ENCODE measurements around the gene CDC42BPA.
A peak's percentile ranks its signal among the peaks of the same experiment; 100 is the strongest.

The CDC42BPA gene

DNA sequence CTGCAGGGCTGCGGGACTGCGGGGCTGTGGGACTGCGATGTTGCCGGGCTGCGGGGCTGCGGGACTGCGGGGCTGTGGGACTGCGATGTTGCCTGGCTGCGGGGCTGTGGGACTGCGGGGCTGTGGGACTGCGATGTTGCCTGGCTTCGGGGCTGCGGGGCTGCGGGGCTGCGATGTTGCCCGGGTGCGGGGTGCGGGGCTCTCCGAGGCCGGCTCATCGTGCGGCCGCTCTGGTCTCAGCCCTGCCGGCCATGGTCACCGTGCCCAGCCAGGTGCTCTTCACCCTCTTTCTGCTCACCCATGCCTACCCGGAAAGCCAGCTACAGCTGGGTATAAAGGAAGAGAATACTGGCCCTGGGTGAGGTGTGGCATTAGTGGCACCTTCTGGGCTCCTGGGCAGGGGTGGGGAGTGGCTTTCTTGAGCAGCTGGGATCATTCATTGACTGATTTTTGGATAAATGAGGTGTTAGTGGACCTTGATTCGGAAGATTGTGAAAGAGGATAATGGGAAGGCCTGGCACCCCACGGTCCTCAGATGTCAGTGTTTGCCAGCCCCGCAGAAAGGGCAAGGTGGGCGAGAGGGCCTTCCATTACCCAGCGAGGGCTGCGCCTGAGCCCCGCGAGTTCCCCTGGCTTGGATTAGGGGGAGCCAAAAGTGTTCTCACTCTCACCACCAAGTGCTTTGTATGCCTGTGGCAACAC lies 341.9 kb downstream of the CDC42BPA start:
- no peak overlapping the region for H3K4me2 ChIP-seq
- no peaks in the 10 kb centered on the region for H3K27me3 ChIP-seq
- no peak overlapping the region for H3K4me3 ChIP-seq
- H3K9me3 ChIP-seq: peaks cover 6% of the 10 kb centered on the region
- no peak overlapping the region for H3K9ac ChIP-seq
- peaks cover 29% of the 10 kb centered on the region for H3K4me1 ChIP-seq
- no peak for TF ChIP-seq Cebpa-rat (IDR thresholded peaks at IDR 0.05)
- peaks cover 88% of the 10 kb centered on the region for H3K36me3 ChIP-seq
- no peak overlapping the region for H3K27ac ChIP-seq
- peaks cover 63% of the 10 kb centered on the region for H4K20me1 ChIP-seq

DNA sequence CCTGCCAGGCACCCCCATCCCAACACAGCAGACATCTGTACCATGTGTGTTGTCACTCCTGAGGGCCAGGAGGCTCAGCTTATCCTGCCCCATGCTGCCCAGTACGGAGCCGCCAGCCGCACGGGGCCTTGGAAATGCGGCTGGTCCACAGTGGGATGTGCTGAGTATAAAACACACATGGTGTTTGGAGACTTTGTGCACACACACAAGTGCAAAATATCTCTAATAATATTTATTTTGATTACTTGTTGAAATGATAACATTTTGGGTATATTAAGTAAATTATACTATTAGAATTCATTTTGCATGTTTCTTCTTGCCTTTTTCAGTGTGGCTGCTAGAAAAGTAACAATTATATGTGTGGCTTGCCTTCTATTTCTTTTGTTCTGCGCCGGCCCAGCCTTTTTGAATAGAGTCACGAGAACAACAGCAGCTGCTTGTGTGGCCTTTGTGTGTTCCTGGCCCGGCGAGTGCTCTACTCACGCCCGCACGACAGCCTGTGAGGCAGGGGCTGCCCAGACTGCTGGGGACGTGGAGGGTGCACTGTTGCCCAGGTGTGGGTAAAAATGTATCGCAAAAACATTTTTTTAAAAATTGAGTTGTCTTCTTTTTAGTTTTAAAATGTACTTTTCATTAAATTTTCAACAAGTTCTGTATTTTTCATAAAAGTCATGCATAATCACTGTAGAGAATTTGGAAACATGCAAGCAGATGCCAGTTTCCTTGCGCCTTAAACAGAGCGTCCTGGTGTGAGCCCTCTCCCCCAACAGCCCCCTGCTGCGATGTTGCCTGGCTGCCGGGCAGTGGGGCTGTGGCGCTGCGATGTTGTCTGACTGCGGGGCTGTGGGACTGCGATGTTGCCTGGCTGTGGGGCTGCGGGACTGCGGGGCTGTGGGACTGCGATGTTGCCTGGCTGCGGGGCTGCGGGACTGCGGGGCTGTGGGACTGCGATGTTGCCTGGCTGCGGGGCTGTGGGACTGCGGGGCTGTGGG lies 342.7 kb downstream of the CDC42BPA start:
- Histone ChIP-seq H3K27ac (no peak overlapping the region), H3K9ac (no peak overlapping the region), H3K9me3 (peaks cover 13% of the 10 kb centered on the region), H3K4me3 (no peak overlapping the region), H3K36me3 (peaks cover 88% of the 10 kb centered on the region), H4K20me1 (peaks cover 54% of the 10 kb centered on the region), H3K27me3 (no peaks in the 10 kb centered on the region), H3K4me1 (peaks cover 29% of the 10 kb centered on the region), H3K4me2 (no peak overlapping the region)
- TF ChIP-seq Cebpa-rat (IDR thresholded peaks at IDR 0.05): no peak

GRCh38 chr1:226974544-226975258 lies 343.6 kb downstream of the CDC42BPA start:
- TF ChIP-seq Cebpa-rat (IDR thresholded peaks at IDR 0.05): no peak
- Histone ChIP-seq H3K4me3 (no peak overlapping the region), H3K27ac (peak overlapping the region; percentile 53), H3K9ac (no peak overlapping the region), H3K27me3 (no peaks in the 10 kb centered on the region), H4K20me1 (peaks cover 52% of the 10 kb centered on the region), H3K9me3 (peaks cover 21% of the 10 kb centered on the region), H3K4me1 (peaks cover 29% of the 10 kb centered on the region), H3K4me2 (no peak overlapping the region), H3K36me3 (peaks cover 88% of the 10 kb centered on the region)

DNA sequence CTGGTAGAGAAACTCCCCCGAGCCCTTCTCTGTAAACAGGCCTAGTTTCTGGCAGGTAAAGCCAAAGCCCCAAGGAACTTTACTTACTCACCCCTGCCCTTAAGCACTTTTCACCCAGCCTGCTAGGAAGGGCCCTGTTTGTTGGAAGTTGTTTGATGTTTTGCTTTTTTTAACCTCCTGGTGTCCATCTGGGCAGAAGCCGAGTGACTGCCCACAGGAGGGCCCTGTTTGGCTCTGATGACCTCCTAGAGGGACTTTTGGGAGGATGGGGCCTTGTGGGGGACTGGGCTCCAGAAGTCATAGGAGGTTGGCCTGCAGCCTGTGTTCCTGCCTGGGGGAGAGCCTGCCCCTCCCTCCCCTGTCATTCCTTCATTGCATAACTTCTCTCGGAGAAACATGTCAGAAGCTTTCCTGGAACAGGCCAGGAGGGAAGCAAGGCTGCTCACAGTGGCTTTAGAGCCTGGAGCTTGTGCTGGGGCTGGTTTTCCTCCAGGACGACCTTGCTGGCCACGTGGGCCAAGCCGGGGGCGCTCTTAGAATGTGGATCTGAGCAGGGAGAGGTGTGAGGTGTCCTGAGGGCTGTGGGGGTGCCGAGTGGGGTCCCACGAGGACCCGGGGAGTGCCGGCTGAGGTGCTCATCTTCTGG lies 344.3 kb downstream of the CDC42BPA start:
- Histone ChIP-seq H3K9ac (no peak overlapping the region), H3K4me3 (no peak overlapping the region), H3K9me3 (peaks cover 22% of the 10 kb centered on the region), H4K20me1 (peaks cover 52% of the 10 kb centered on the region), H3K4me2 (no peak overlapping the region), H3K36me3 (peaks cover 88% of the 10 kb centered on the region), H3K27ac (peak overlapping the region; percentile 53), H3K4me1 (peaks cover 29% of the 10 kb centered on the region), H3K27me3 (no peaks in the 10 kb centered on the region)
- TF ChIP-seq Cebpa-rat (IDR thresholded peaks at IDR 0.05): no peak

- Histone ChIP-seq H3K9ac (no peak overlapping the region), H3K4me2 (peak overlapping the region; percentile 37), H3K27me3 (no peaks in the 10 kb centered on the region), H3K4me3 (no peak overlapping the region), H4K20me1 (peaks cover 52% of the 10 kb centered on the region), H3K27ac (peak overlapping the region; percentile 53), H3K4me1 (peaks cover 29% of the 10 kb centered on the region), H3K9me3 (peaks cover 26% of the 10 kb centered on the region), H3K36me3 (peaks cover 88% of the 10 kb centered on the region)
- no peak for TF ChIP-seq Cebpa-rat (IDR thresholded peaks at IDR 0.05)
Observed at GRCh38 chr1:226973371-226973897, 344.9 kb downstream of the CDC42BPA start.

DNA sequence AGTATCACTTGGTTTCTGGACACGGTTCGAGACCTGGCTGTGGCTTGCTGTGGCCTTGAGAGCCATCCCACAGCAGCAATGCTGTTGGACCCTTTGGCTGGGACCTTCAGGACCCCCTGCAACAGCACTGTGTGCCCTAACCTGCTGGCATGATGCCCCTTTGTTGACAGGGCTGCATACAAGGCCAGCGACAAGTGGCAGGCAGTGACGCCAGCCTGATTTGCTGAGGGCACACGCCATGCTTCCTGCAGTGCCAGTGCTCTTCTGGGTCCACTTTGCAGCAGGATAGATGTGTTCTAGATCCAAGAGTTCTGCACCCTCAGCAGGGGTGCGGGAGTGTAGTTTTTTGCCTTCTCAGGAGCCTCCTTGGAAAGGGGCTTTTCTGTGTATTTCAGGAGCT lies 345.4 kb downstream of the CDC42BPA start:
- H3K27me3 ChIP-seq: no peaks in the 10 kb centered on the region
- peaks cover 88% of the 10 kb centered on the region for H3K36me3 ChIP-seq
- peak overlapping the region; percentile 37 for H3K4me2 ChIP-seq
- no peak overlapping the region for H3K4me3 ChIP-seq
- H3K27ac ChIP-seq: peak overlapping the region; percentile 53
- no peak overlapping the region for H3K9ac ChIP-seq
- peaks cover 52% of the 10 kb centered on the region for H4K20me1 ChIP-seq
- H3K4me1 ChIP-seq: peaks cover 31% of the 10 kb centered on the region
- peaks cover 26% of the 10 kb centered on the region for H3K9me3 ChIP-seq
- TF ChIP-seq Cebpa-rat (IDR thresholded peaks at IDR 0.05): no peak

DNA sequence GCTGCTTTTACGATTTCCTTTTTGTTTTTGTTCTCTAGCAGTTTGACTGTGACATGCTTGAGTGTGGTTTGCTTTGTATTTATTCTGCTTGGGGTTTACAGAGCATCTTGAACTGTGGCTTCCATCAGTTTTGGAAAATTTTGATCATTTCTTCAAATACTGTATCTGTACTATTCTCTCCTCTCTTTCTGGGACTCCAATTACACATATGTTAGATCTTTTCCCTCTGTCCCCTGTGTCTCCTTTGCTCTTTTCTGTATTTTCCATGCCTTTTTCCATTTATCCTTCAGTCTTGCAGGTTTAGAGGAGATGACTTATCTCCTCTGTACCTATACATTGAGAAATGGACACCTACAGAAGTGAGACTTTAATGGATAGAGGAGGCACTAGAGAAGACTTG lies 346.5 kb downstream of the CDC42BPA start:
- H3K9ac ChIP-seq: no peak overlapping the region
- peaks cover 42% of the 10 kb centered on the region for H3K4me1 ChIP-seq
- peaks cover 46% of the 10 kb centered on the region for H4K20me1 ChIP-seq
- H3K9me3 ChIP-seq: peaks cover 26% of the 10 kb centered on the region
- no peak overlapping the region for H3K27ac ChIP-seq
- peaks cover 88% of the 10 kb centered on the region for H3K36me3 ChIP-seq
- no peaks in the 10 kb centered on the region for H3K27me3 ChIP-seq
- H3K4me3 ChIP-seq: no peak overlapping the region
- TF ChIP-seq Cebpa-rat (IDR thresholded peaks at IDR 0.05): no peak
- H3K4me2 ChIP-seq: no peak overlapping the region

DNA sequence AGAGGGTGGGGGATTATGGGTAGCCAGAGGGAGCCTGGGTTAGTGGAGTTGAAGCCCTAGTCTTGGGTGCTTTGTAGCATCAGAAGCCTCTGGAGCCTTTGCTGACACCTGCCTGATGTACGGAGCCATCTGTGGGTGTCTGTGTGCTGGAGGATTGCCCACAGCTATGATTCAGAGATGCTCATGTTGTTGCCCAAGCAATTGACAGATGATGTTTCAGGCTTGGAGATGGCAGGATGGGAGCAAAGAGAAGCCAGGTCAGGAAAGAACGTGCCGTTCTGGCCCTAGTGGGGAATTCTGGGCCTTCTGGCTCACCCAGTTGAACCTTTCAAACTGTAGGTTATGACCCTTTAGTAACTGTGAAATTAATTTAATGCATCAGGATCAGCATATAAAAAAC lies 350.6 kb downstream of the CDC42BPA start:
- TF ChIP-seq Cebpa-rat (IDR thresholded peaks at IDR 0.05): no peak
- Histone ChIP-seq H3K4me3 (no peak overlapping the region), H3K9ac (no peak overlapping the region), H3K27me3 (no peaks in the 10 kb centered on the region), H3K4me2 (peak overlapping the region; percentile 86), H3K4me1 (peaks cover 65% of the 10 kb centered on the region), H3K27ac (peak overlapping the region; percentile 27; the same call in 1 of the 2 replicates), H3K36me3 (peaks cover 78% of the 10 kb centered on the region), H3K9me3 (peaks cover 26% of the 10 kb centered on the region), H4K20me1 (peaks cover 17% of the 10 kb centered on the region; the same call in 1 of the 2 replicates)

DNA sequence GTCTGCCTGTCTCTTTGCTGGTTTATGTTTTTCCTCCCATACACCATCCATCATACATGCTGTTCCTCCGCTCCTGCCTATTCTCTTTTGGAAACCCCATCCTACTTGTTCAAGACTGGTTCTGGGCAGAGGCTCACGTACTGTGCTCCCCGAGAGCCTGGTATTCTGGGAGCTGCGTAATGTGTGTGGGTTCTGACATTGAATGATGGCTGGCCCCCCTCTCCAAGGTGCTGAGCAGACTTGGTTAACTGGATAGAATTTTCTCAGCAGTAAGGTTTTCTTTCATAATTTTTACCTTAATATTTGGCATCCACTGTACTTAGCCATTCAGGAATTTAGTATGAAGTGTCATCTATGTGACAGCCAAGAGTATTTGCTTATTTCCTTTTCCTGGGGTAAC lies 351.6 kb downstream of the CDC42BPA start:
- Histone ChIP-seq H3K36me3 (peaks cover 76% of the 10 kb centered on the region), H3K4me2 (peak overlapping the region; percentile 86), H4K20me1 (peaks cover 17% of the 10 kb centered on the region; the same call in 1 of the 2 replicates), H3K27me3 (no peaks in the 10 kb centered on the region), H3K9me3 (peaks cover 23% of the 10 kb centered on the region), H3K27ac (peak overlapping the region; percentile 90), H3K9ac (peak overlapping the region; percentile 60; the same call in 1 of the 2 replicates), H3K4me3 (no peak overlapping the region), H3K4me1 (peaks cover 65% of the 10 kb centered on the region)
- TF ChIP-seq Cebpa-rat (IDR thresholded peaks at IDR 0.05): no peak

Measured in BLaER1 (cell line).